Inferior parietal cortex (tissue), 1 donor: ENCODE measurements around the gene MRGPRE.

Experiments used
- DNase-seq: peaks from one replicate; pipeline ENCODE4 v3.0.0-alpha.2; 2016; ENCODE audit errors: extremely low spot score

Gene MRGPRE

GRCh38 chr11:3178349-3178748, 53.9 kb downstream of the MRGPRE start:
- DNase-seq, result no peak

GRCh38 chr11:3177931-3178330, 54.3 kb downstream of the MRGPRE start:
- DNase-seq, result no peak
